ENCODE results near the gene PDE1A. TPM values are rescaled to one million over a fixed set of nuclear protein-coding genes. Genes with fewer than 3 reads are reported as not detected.

Gene PDE1A
- total RNA-seq, 4 donors from 2014 or later, result 2.9 to 14.4 (median 4.4) TPM

GRCh38 chr2:182186132-182186735, 240.6 kb downstream of the PDE1A start:
- in situ Hi-C loops (cut with MboI; ENCODE audit: low sequenced_read_pairs in 4 of 4) (loop anchor here (5.0 to 25.0 kb wide), 4 partner anchors 449 to 801 kb away; no protein-coding TSS in a partner anchor), intact Hi-C loops (cut with DNase I; ENCODE audit: low total_unique reads) (loop anchor here (1.0 kb wide), 1 partner anchor 464 kb away; no protein-coding TSS in a partner anchor)
- Histone ChIP-seq H3K27me3 (no peaks in the 10 kb centered on the region), H3K4me3 (no peak overlapping the region), H3K4me1 (no peaks in the 10 kb centered on the region), H3K27ac (no peak overlapping the region), H3K36me3 (no peaks in the 10 kb centered on the region), H3K9me3 (no peaks in the 10 kb centered on the region)
- TF ChIP-seq, protein P1, sequence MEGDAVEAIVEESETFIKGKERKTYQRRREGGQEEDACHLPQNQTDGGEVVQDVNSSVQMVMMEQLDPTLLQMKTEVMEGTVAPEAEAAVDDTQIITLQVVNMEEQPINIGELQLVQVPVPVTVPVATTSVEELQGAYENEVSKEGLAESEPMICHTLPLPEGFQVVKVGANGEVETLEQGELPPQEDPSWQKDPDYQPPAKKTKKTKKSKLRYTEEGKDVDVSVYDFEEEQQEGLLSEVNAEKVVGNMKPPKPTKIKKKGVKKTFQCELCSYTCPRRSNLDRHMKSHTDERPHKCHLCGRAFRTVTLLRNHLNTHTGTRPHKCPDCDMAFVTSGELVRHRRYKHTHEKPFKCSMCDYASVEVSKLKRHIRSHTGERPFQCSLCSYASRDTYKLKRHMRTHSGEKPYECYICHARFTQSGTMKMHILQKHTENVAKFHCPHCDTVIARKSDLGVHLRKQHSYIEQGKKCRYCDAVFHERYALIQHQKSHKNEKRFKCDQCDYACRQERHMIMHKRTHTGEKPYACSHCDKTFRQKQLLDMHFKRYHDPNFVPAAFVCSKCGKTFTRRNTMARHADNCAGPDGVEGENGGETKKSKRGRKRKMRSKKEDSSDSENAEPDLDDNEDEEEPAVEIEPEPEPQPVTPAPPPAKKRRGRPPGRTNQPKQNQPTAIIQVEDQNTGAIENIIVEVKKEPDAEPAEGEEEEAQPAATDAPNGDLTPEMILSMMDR (IDR thresholded peaks at IDR 0.05 in 4 of 5, conservative IDR thresholded peaks at IDR 0.05 in 1 of 5), result peak; percentile 57 to 76 (median 61)
- TF ChIP-seq POLR2A (IDR thresholded peaks at IDR 0.05), result no peak
- ATAC-seq (no peak), DNase-seq (no peak)

- no peak overlapping the region for H3K27ac ChIP-seq
- H3K4me3 ChIP-seq, result no peak overlapping the region
- H3K4me1 ChIP-seq, result no peaks in the 10 kb centered on the region
- H3K9me3 ChIP-seq, result no peaks in the 10 kb centered on the region
- intact Hi-C loops (cut with DNase I; ENCODE audit: low total_unique reads), result no loop called here
- in situ Hi-C loops (cut with MboI; ENCODE audit: low sequenced_read_pairs in 4 of 4), result loop anchor here (10.0 to 25.0 kb wide), 3 partner anchors 452 to 805 kb away; no protein-coding TSS in a partner anchor
- H3K27me3 ChIP-seq, result no peaks in the 10 kb centered on the region
- TF ChIP-seq, protein P1 (IDR thresholded peaks at IDR 0.05 in 4 of 5, conservative IDR thresholded peaks at IDR 0.05 in 1 of 5), result no peak
- TF ChIP-seq POLR2A (IDR thresholded peaks at IDR 0.05), result no peak
- H3K36me3 ChIP-seq, result no peaks in the 10 kb centered on the region
- no peak for ATAC-seq
- DNase-seq, result no peak
These were observed 244.4 kb downstream of the PDE1A start for GRCh38 chr2:182182436-182182835.

DNA sequence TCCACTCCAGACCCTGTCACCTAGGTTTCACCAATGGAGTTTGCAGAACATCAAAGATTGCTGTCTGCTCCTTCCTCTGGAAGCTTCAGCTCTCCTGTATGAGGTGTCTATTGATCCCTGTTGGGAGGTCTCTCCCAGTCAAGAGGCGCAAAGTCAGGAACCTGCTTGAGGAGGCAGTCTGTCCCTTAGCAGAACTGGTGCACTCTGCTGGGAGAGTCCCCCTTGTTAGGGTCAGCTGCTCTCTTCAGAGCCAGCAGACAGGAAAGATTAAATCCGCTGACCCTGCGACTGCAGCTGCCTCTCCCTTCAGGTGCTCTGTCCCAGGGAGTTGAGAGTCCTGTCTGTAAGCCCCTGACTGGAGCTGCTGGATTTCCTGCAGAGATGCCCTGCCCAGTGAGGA, 245.5 kb downstream of the PDE1A start:
- intact Hi-C loops (cut with DNase I; ENCODE audit: low total_unique reads) (no loop called here), in situ Hi-C loops (cut with MboI; ENCODE audit: low sequenced_read_pairs in 4 of 4) (loop anchor here (10.0 to 25.0 kb wide), 3 partner anchors 453 to 806 kb away; no protein-coding TSS in a partner anchor)
- TF ChIP-seq, protein P1 (IDR thresholded peaks at IDR 0.05 in 4 of 5, conservative IDR thresholded peaks at IDR 0.05 in 1 of 5), result no peak
- TF ChIP-seq POLR2A (IDR thresholded peaks at IDR 0.05), result no peak
- Histone ChIP-seq H3K9me3 (no peaks in the 10 kb centered on the region), H3K27ac (no peak overlapping the region), H3K4me1 (no peaks in the 10 kb centered on the region), H3K36me3 (no peaks in the 10 kb centered on the region), H3K4me3 (no peak overlapping the region), H3K27me3 (no peaks in the 10 kb centered on the region)
- DNase-seq, result no peak
- ATAC-seq, result no peak

DNA sequence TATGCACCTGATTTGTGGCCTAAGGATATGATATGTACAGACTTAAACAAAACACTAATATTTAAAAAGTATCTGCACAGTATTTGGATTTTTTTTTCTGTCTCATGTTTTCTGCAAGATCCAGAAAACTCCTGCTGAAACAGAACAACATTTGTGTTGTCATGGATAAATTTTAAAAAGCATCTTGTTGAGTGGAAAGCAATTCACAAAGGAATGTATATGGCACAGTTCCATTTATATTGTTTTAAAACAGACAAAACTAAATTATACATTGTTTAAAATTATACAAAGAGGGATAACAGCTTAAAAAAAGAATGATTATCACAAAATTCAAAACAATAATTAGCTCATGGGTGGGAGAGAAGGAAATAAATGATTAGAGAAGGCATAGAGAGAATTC, 247.7 kb downstream of the PDE1A start:
- H3K36me3 ChIP-seq, result no peaks in the 10 kb centered on the region

More for the DNA sequence above, 247.7 kb downstream of the PDE1A start:
- TF ChIP-seq POLR2A (IDR thresholded peaks at IDR 0.05), result no peak
- TF ChIP-seq, protein P1 (IDR thresholded peaks at IDR 0.05 in 4 of 5, conservative IDR thresholded peaks at IDR 0.05 in 1 of 5), result no peak
- no peaks in the 10 kb centered on the region for H3K9me3 ChIP-seq
- in situ Hi-C loops (cut with MboI; ENCODE audit: low sequenced_read_pairs in 4 of 4), result loop anchor here in 2 of 4 donors (25.0 kb wide), 1 partner anchor 808 kb away; no protein-coding TSS in a partner anchor
- H3K27ac ChIP-seq, result no peak overlapping the region
- intact Hi-C loops (cut with DNase I; ENCODE audit: low total_unique reads), result no loop called here
- ATAC-seq (no peak), DNase-seq (no peak)
- no peaks in the 10 kb centered on the region for H3K4me1 ChIP-seq
- H3K4me3 ChIP-seq, result no peak overlapping the region
- no peaks in the 10 kb centered on the region for H3K27me3 ChIP-seq
